Gastroesophageal sphincter (tissue), 4 donors: ENCODE data around the gene EPHA10. TPM values are rescaled to one million over a fixed set of nuclear protein-coding genes. Genes with fewer than 3 reads are reported as not detected.

Experiments
- ATAC-seq: fragments of 150-250 bp; one replicate; pipeline ENCODE4 v1.9.1; 2016; ENCODE audit warnings: mild to moderate bottlenecking, moderate library complexity
- H3K27ac ChIP-seq, 4 donors: fragments of 200-600 bp; sonication (generic) in 3 of 4; 1 replicate in 3 of 4; 2 replicates in 1 of 4; pipeline ENCODE4 v1.5.1; 2016 to 2019
- H3K27me3 ChIP-seq: fragments of 200-600 bp; sonication (generic); one replicate; pipeline ENCODE4 v1.5.1; 2019
- H3K36me3 ChIP-seq, 2 donors: fragments of 200-600 bp; sonication (generic); one replicate each; pipeline ENCODE4 v1.5.1; 2019; ENCODE audit warnings: control low read depth in 1 of 2
- H3K4me1 ChIP-seq, 3 donors: fragments of 200-600 bp; sonication (generic); 1 replicate in 2 of 3; 2 replicates in 1 of 3; pipeline ENCODE4 v1.5.1; 2016 to 2019; ENCODE audit warnings: control low read depth in 2 of 3
- H3K4me3 ChIP-seq, 2 donors: fragments of 200-600 bp; sonication (generic); one replicate each; pipeline ENCODE4 v1.5.1; 2019; ENCODE audit warnings: mild to moderate bottlenecking in 1 of 2, moderate library complexity in 1 of 2
- H3K9me3 ChIP-seq, 3 donors: fragments of 200-600 bp; sonication (generic); one replicate each; pipeline ENCODE4 v1.5.1; 2017 to 2019; ENCODE audit warnings: control low read depth in 2 of 3
- EP300 ChIP-seq: sonication (generic); formaldehyde crosslinking; IDR thresholded peaks from one replicate; pipeline ENCODE4 v1.6.1; 2017; ENCODE audit warnings: antibody characterized with exemption, mild to moderate bottlenecking
- POLR2A ChIP-seq, 2 donors: fragments of 450-650 bp; IDR thresholded peaks; one replicate each; pipeline ENCODE4 v1.6.1; 2017; ENCODE audit warnings: antibody characterized with exemption in 2 of 2, mild to moderate bottlenecking in 2 of 2, moderate library complexity in 1 of 2
- POLR2AphosphoS5 ChIP-seq: sonication (generic); formaldehyde crosslinking; IDR thresholded peaks from one replicate; pipeline ENCODE4 v1.6.1; 2017; ENCODE audit warnings: antibody characterized with exemption
- WGBS, 2 donors: methylation state at CpG; one replicate each; pipeline ENCODE4 v1.1.5; 2018; ENCODE audit warnings: low coverage in 1 of 2; 5-methylcytosine and 5-hydroxymethylcytosine counted together
- total RNA-seq, 4 donors: library from RNA; depleted of rRNA; stranded (reverse); fragments of >200 nt; gene quantifications; one replicate each; pipeline ENCODE4 v1.1.0, GENCODE V29; 2016
- TF ChIP-seq, protein P1 (sequence below), 4 experiments: fragments of 200-600 bp in 2 of 4; fragments of 450-650 bp in 2 of 4; sonication (generic) in 1 of 4; IDR thresholded peaks; one replicate each; pipeline ENCODE4 v1.5.1; 2017 to 2019; ENCODE audit warnings: antibody characterized with exemption in 4 of 4, mild to moderate bottlenecking in 2 of 4, moderate library complexity in 2 of 4

Gene EPHA10
- total RNA-seq, 4 donors from 2014 or later, result 0.12 to 0.93 (median 0.51) TPM

GRCh38 chr1:37677143-37677439, 87.8 kb downstream of the EPHA10 start:
- Histone ChIP-seq H3K9me3 (no peaks in the 10 kb centered on the region), H3K27ac (no peak overlapping the region), H3K4me3 (no peak overlapping the region), H3K4me1 (peaks cover 0 to 14% (median 0%) of the 10 kb centered on the region in 3 donors), H3K27me3 (peaks cover 19% of the 10 kb centered on the region), H3K36me3 (peaks cover 0 to 19% of the 10 kb centered on the region in 2 donors)
- WGBS, 2 donors, result 50 to 90% methylated on average over 1 to 2 of the region's 4 CpGs
- ATAC-seq, result no peak
- TF ChIP-seq POLR2AphosphoS5 (no peak), EP300 (no peak), POLR2A (IDR thresholded peaks at IDR 0.05) (no peak)
- TF ChIP-seq, protein P1, sequence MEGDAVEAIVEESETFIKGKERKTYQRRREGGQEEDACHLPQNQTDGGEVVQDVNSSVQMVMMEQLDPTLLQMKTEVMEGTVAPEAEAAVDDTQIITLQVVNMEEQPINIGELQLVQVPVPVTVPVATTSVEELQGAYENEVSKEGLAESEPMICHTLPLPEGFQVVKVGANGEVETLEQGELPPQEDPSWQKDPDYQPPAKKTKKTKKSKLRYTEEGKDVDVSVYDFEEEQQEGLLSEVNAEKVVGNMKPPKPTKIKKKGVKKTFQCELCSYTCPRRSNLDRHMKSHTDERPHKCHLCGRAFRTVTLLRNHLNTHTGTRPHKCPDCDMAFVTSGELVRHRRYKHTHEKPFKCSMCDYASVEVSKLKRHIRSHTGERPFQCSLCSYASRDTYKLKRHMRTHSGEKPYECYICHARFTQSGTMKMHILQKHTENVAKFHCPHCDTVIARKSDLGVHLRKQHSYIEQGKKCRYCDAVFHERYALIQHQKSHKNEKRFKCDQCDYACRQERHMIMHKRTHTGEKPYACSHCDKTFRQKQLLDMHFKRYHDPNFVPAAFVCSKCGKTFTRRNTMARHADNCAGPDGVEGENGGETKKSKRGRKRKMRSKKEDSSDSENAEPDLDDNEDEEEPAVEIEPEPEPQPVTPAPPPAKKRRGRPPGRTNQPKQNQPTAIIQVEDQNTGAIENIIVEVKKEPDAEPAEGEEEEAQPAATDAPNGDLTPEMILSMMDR (IDR thresholded peaks at IDR 0.05), result no peak

- H3K4me3 ChIP-seq, result no peak overlapping the region
- no peak for ATAC-seq
- H3K36me3 ChIP-seq, result peaks cover 0 to 19% of the 10 kb centered on the region in 2 donors
- peaks cover 25% of the 10 kb centered on the region for H3K27me3 ChIP-seq
- H3K27ac ChIP-seq, result peak overlapping the region in 2 of 4 donors; percentile 22 to 25
- WGBS, 2 donors, result 17 to 37% methylated on average over 6 to 9 of the region's 14 CpGs
- TF ChIP-seq POLR2A (IDR thresholded peaks at IDR 0.05) (no peak), EP300 (no peak), POLR2AphosphoS5 (no peak)
- TF ChIP-seq, protein P1 (IDR thresholded peaks at IDR 0.05), result no peak
- H3K9me3 ChIP-seq, result no peaks in the 10 kb centered on the region
- peaks cover 0 to 14% (median 0%) of the 10 kb centered on the region in 3 donors for H3K4me1 ChIP-seq
These were observed 88.4 kb downstream of the EPHA10 start for GRCh38 chr1:37676281-37677142.

GRCh38 chr1:37673920-37674319, 91.0 kb downstream of the EPHA10 start:
- TF ChIP-seq POLR2AphosphoS5, result no peak
- TF ChIP-seq EP300, result no peak
- TF ChIP-seq POLR2A (IDR thresholded peaks at IDR 0.05), result no peak
- TF ChIP-seq, protein P1 (IDR thresholded peaks at IDR 0.05), result no peak
- no peak overlapping the region for H3K27ac ChIP-seq
- no peaks in the 10 kb centered on the region for H3K9me3 ChIP-seq
- H3K4me1 ChIP-seq, result peaks cover 0 to 14% (median 0%) of the 10 kb centered on the region in 3 donors
- no peak for ATAC-seq
- WGBS, 2 donors, result no CpG with 5 or more reads among the region's 10 CpGs
- H3K4me3 ChIP-seq, result no peak overlapping the region
- H3K36me3 ChIP-seq, result no peaks in the 10 kb centered on the region
- H3K27me3 ChIP-seq, result peaks cover 48% of the 10 kb centered on the region

- no peak for ATAC-seq
- Histone ChIP-seq H3K27me3 (peaks cover 57% of the 10 kb centered on the region), H3K9me3 (no peaks in the 10 kb centered on the region), H3K27ac (no peak overlapping the region), H3K36me3 (no peaks in the 10 kb centered on the region), H3K4me3 (no peak overlapping the region), H3K4me1 (peaks cover 0 to 14% (median 0%) of the 10 kb centered on the region in 3 donors)
- no peak for TF ChIP-seq EP300
- no peak for TF ChIP-seq POLR2AphosphoS5
- TF ChIP-seq POLR2A (IDR thresholded peaks at IDR 0.05), result no peak
- TF ChIP-seq, protein P1 (IDR thresholded peaks at IDR 0.05), result no peak
- WGBS, 2 donors, result 70% methylated on average over 5 of the region's 9 CpGs; no CpG with 5 or more reads in 1 of the 2 donors
These were observed 92.6 kb downstream of the EPHA10 start for GRCh38 chr1:37672136-37672870.
